ENCODE data around the gene PCDHB8.
"Not testable (repeated sequence)": the region's sequence is repeated elsewhere in the genome, so short reads cannot be mapped to it uniquely, and the experiment has no call there.

The PCDHB8 gene

DNA sequence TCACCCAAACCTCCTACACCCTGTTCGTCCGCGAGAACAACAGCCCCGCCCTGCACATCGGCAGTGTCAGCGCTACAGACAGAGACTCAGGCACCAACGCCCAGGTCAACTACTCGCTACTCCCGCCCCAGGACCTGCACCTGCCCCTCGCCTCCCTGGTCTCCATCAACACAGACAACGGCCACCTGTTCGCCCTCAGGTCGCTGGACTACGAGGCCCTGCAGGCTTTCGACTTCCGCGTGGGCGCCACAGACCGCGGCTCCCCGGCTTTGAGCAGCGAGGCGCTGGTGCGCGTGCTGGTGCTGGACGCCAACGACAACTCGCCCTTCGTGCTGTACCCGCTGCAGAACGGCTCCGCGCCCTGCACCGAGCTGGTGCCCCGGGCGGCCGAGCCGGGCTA, 23.5 kb downstream of the PCDHB8 start:
- not testable (repeated sequence) for H3K4me1 Mint-ChIP-seq (ENCODE audit: low read depth); H3K27ac Mint-ChIP-seq; H3K4me3 Mint-ChIP-seq
- Mint-ChIP-seq H3K9me3 (peaks cover 34% of the 10 kb centered on the region), H3K36me3 (ENCODE audit: low read depth) (peaks cover 16% of the 10 kb centered on the region), H3K27me3 (peaks cover 54% of the 10 kb centered on the region)

DNA sequence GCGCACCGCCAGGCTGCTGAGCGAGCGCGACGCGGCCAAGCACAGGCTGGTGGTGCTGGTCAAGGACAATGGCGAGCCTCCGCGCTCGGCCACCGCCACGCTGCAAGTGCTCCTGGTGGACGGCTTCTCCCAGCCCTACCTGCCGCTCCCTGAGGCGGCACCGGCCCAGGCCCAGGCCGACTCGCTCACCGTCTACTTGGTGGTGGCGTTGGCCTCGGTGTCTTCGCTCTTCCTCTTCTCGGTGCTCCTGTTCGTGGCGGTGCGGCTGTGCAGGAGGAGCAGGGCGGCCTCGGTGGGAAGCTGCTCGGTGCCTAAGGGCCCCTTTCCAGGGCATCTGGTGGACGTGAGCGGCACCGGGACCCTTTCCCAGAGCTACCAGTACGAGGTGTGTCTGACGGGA, 24.1 kb downstream of the PCDHB8 start:
- H3K9me3 Mint-ChIP-seq = peaks cover 29% of the 10 kb centered on the region
- not testable (repeated sequence) for H3K4me3 Mint-ChIP-seq; H3K27ac Mint-ChIP-seq; H3K4me1 Mint-ChIP-seq (ENCODE audit: low read depth)
- H3K36me3 Mint-ChIP-seq (ENCODE audit: low read depth) = peaks cover 13% of the 10 kb centered on the region
- peaks cover 55% of the 10 kb centered on the region for H3K27me3 Mint-ChIP-seq

DNA sequence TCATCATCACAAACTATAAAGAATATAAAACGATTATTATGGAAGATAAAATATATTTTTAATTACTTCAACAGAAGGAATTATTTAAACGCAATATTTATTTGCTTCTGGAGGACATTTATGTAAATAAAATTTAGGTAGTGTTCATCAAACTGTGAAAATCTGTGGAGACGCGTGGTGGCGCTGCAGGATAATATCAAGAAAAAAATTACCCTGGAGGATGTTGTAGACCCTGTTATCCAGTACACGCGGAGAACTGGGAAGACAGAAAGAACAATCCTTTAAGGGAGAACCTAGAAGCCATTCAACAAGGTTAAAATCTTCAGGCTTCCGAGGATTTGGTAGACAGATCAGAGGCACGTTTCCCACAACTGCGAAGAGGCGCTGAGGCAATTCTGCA, 30.9 kb downstream of the PCDHB8 start, which contains the start of gene PCDHB12:
PCDHB12 (plus strand) TSS at position 242 of the 400 bp plus-strand sequence. CDS start 189 bp downstream, outside the sequence.
- H3K27ac Mint-ChIP-seq = no peak within 1 kb of the TSS
- peaks cover 4% of the 10 kb centered on the region for H3K36me3 Mint-ChIP-seq (ENCODE audit: low read depth)
- no peak within 1 kb of the TSS for H3K4me3 Mint-ChIP-seq
- H3K9me3 Mint-ChIP-seq = peaks cover 10% of the 10 kb centered on the region
- no peaks in the 10 kb centered on the region for H3K4me1 Mint-ChIP-seq (ENCODE audit: low read depth)
- peaks cover 71% of the 10 kb centered on the region for H3K27me3 Mint-ChIP-seq

GRCh38 chr5:141210281-141210680, 32.7 kb downstream of the PCDHB8 start:
- H3K4me3 Mint-ChIP-seq; H3K4me1 Mint-ChIP-seq (ENCODE audit: low read depth); H3K36me3 Mint-ChIP-seq (ENCODE audit: low read depth); H3K27ac Mint-ChIP-seq: not testable (repeated sequence)
- H3K9me3 Mint-ChIP-seq = peaks cover 10% of the 10 kb centered on the region
- peaks cover 77% of the 10 kb centered on the region for H3K27me3 Mint-ChIP-seq

DNA sequence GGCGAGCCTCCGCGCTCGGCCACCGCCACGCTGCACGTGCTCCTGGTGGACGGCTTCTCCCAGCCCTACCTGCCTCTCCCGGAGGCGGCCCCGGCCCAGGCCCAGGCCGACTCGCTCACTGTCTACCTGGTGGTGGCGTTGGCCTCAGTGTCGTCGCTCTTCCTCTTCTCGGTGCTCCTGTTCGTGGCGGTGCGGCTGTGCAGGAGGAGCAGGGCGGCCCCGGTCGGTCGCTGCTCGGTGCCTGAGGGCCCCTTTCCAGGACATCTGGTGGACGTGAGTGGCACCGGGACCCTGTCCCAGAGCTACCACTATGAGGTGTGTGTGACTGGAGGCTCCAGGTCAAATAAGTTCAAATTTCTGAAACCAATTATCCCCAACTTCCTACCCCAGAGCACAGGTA, 33.3 kb downstream of the PCDHB8 start:
- not testable (repeated sequence) for H3K36me3 Mint-ChIP-seq (ENCODE audit: low read depth); H3K4me3 Mint-ChIP-seq; H3K4me1 Mint-ChIP-seq (ENCODE audit: low read depth); H3K27ac Mint-ChIP-seq
- peaks cover 76% of the 10 kb centered on the region for H3K27me3 Mint-ChIP-seq
- peaks cover 10% of the 10 kb centered on the region for H3K9me3 Mint-ChIP-seq

- H3K36me3 Mint-ChIP-seq (ENCODE audit: low read depth); H3K4me1 Mint-ChIP-seq (ENCODE audit: low read depth); H3K27ac Mint-ChIP-seq; H3K4me3 Mint-ChIP-seq: not testable (repeated sequence)
- Mint-ChIP-seq H3K9me3 (peaks cover 18% of the 10 kb centered on the region), H3K27me3 (peaks cover 69% of the 10 kb centered on the region)
Observed at GRCh38 chr5:141213656-141214339, 36.2 kb downstream of the PCDHB8 start, which contains the start of gene PCDHB13. PCDHB13 (plus strand) TSS chr5:141213919; CDS start chr5:141214124, 205 bp downstream.

- H3K36me3 Mint-ChIP-seq (ENCODE audit: low read depth); H3K4me1 Mint-ChIP-seq (ENCODE audit: low read depth); H3K27ac Mint-ChIP-seq; H3K4me3 Mint-ChIP-seq: not testable (repeated sequence)
- H3K9me3 Mint-ChIP-seq = peaks cover 23% of the 10 kb centered on the region
- H3K27me3 Mint-ChIP-seq = peaks cover 68% of the 10 kb centered on the region
Observed at GRCh38 chr5:141214583-141214982, 37.0 kb downstream of the PCDHB8 start.

GRCh38 chr5:141215504-141215903, 37.9 kb downstream of the PCDHB8 start:
- Mint-ChIP-seq H3K27me3 (peaks cover 67% of the 10 kb centered on the region), H3K9me3 (peaks cover 24% of the 10 kb centered on the region)
- not testable (repeated sequence) for H3K27ac Mint-ChIP-seq; H3K4me1 Mint-ChIP-seq (ENCODE audit: low read depth); H3K36me3 Mint-ChIP-seq (ENCODE audit: low read depth); H3K4me3 Mint-ChIP-seq

DNA sequence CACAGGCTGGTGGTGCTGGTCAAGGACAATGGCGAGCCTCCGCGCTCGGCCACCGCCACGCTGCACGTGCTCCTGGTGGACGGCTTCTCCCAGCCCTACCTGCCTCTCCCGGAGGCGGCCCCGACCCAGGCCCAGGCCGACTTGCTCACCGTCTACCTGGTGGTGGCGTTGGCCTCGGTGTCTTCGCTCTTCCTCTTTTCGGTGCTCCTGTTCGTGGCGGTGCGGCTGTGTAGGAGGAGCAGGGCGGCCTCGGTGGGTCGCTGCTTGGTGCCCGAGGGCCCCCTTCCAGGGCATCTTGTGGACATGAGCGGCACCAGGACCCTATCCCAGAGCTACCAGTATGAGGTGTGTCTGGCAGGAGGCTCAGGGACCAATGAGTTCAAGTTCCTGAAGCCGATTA, 38.4 kb downstream of the PCDHB8 start:
- Mint-ChIP-seq H3K27me3 (peaks cover 65% of the 10 kb centered on the region), H3K9me3 (peaks cover 24% of the 10 kb centered on the region)
- not testable (repeated sequence) for H3K27ac Mint-ChIP-seq; H3K36me3 Mint-ChIP-seq (ENCODE audit: low read depth); H3K4me1 Mint-ChIP-seq (ENCODE audit: low read depth); H3K4me3 Mint-ChIP-seq

DNA sequence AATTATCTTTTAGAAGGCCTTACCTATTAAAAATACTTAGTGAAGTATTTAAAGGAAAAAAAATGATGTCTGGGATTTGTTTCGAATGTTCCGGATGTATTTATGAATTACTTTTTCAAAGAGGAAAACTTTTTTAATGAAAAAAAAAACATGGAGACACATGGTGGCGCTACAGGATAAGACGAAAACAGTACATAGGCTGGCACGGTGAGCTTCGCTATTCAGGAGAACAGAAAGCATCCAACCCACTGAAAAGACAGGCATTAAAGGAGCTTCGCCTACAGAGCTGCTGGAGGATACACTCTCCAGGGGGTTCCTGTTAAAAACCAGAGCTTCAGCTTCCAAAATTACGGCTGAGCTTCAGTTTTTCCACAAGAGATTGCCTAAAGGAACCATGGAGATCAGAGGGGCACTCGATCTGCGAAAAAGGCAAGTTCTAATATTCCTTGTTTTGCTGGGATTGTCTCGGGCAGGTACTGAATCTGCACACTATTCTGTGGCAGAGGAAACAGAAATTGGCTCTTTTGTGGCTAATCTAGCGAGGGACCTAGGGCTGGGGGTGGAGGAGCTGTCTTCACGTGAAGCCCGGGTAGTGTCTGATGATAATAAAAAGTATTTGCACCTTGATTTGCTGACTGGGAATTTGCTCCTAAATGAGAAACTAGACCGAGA, 45.7 kb downstream of the PCDHB8 start, which contains the start of gene PCDHB14:
PCDHB14 (plus strand) TSS at position 232 of the 672 bp plus-strand sequence; CDS start at position 395, 163 bp downstream.
- Mint-ChIP-seq H3K27me3 (peaks cover 69% of the 10 kb centered on the region), H3K4me1 (ENCODE audit: low read depth) (no peaks in the 10 kb centered on the region), H3K9me3 (peaks cover 25% of the 10 kb centered on the region), H3K36me3 (ENCODE audit: low read depth) (peaks cover 5% of the 10 kb centered on the region), H3K4me3 (no peak within 1 kb of the TSS), H3K27ac (no peak within 1 kb of the TSS)

DNA sequence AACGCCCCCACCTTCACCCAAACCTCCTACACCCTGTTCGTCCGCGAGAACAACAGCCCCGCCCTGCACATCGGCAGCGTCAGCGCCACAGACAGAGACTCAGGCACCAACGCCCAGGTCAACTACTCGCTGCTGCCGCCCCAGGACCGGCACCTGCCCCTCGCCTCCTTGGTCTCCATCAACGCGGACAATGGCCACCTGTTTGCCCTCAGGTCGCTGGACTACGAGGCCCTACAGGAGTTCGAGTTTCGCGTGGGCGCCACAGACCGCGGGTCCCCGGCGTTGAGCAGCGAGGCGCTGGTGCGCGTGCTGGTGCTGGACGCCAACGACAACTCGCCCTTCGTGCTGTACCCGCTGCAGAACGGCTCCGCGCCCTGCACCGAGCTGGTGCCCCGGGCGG, 47.3 kb downstream of the PCDHB8 start:
- H3K4me3 Mint-ChIP-seq; H3K4me1 Mint-ChIP-seq (ENCODE audit: low read depth); H3K36me3 Mint-ChIP-seq (ENCODE audit: low read depth); H3K27ac Mint-ChIP-seq: not testable (repeated sequence)
- Mint-ChIP-seq H3K9me3 (peaks cover 18% of the 10 kb centered on the region), H3K27me3 (peaks cover 58% of the 10 kb centered on the region)

- not testable (repeated sequence) for H3K4me1 Mint-ChIP-seq (ENCODE audit: low read depth); H3K27ac Mint-ChIP-seq; H3K4me3 Mint-ChIP-seq; H3K36me3 Mint-ChIP-seq (ENCODE audit: low read depth)
- Mint-ChIP-seq H3K27me3 (peaks cover 55% of the 10 kb centered on the region), H3K9me3 (peaks cover 14% of the 10 kb centered on the region)
Observed at GRCh38 chr5:141225421-141225820, 47.8 kb downstream of the PCDHB8 start.
